ENCODE results near the gene SLC35E3. TPM values are rescaled to one million over a fixed set of nuclear protein-coding genes. Genes with fewer than 3 reads are reported as not detected.

SLC35E3 gene
- total RNA-seq, 1 donor from 2014 or later: 12.8 TPM

- Mint-ChIP-seq H3K4me1 (ENCODE audit: low read depth) (no peaks in the 10 kb centered on the region), H3K27me3 (no peaks in the 10 kb centered on the region), H3K4me3 (ENCODE audit: low read depth) (no peak overlapping the region), H3K36me3 (ENCODE audit: insufficient read depth) (no peaks in the 10 kb centered on the region), H3K9me3 (ENCODE audit: low read depth) (no peaks in the 10 kb centered on the region), H3K27ac (no peak overlapping the region)
- DNase-seq (ENCODE audit: low spot score, unreplicated experiment): no peak
- TF ChIP-seq CTCF (IDR thresholded peaks at IDR 0.05; ENCODE audit: unreplicated experiment): no peak
Observed at GRCh38 chr12:68775121-68775630, 29.2 kb downstream of the SLC35E3 start.

- H3K36me3 Mint-ChIP-seq (ENCODE audit: insufficient read depth): no peaks in the 10 kb centered on the region
- no peak overlapping the region for H3K27ac Mint-ChIP-seq
- no peak overlapping the region for H3K4me3 Mint-ChIP-seq (ENCODE audit: low read depth)
- no peaks in the 10 kb centered on the region for H3K27me3 Mint-ChIP-seq
- DNase-seq (ENCODE audit: low spot score, unreplicated experiment): no peak
- no peaks in the 10 kb centered on the region for H3K9me3 Mint-ChIP-seq (ENCODE audit: low read depth)
- H3K4me1 Mint-ChIP-seq (ENCODE audit: low read depth): no peaks in the 10 kb centered on the region
- no peak for TF ChIP-seq CTCF (IDR thresholded peaks at IDR 0.05; ENCODE audit: unreplicated experiment)
Observed at GRCh38 chr12:68776976-68777610, 31.1 kb downstream of the SLC35E3 start.

GRCh38 chr12:68779280-68779679, 33.3 kb downstream of the SLC35E3 start:
- Mint-ChIP-seq H3K4me3 (ENCODE audit: low read depth) (no peak overlapping the region), H3K36me3 (ENCODE audit: insufficient read depth) (no peaks in the 10 kb centered on the region), H3K9me3 (ENCODE audit: low read depth) (no peaks in the 10 kb centered on the region), H3K27ac (no peak overlapping the region), H3K4me1 (ENCODE audit: low read depth) (no peaks in the 10 kb centered on the region), H3K27me3 (no peaks in the 10 kb centered on the region)
- DNase-seq (ENCODE audit: low spot score, unreplicated experiment): no peak
- no peak for TF ChIP-seq CTCF (IDR thresholded peaks at IDR 0.05; ENCODE audit: unreplicated experiment)

GRCh38 chr12:68780731-68781130, 34.8 kb downstream of the SLC35E3 start:
- Mint-ChIP-seq H3K4me3 (ENCODE audit: low read depth) (no peak overlapping the region), H3K9me3 (ENCODE audit: low read depth) (no peaks in the 10 kb centered on the region), H3K4me1 (ENCODE audit: low read depth) (no peaks in the 10 kb centered on the region), H3K27ac (no peak overlapping the region), H3K27me3 (no peaks in the 10 kb centered on the region), H3K36me3 (ENCODE audit: insufficient read depth) (no peaks in the 10 kb centered on the region)
- TF ChIP-seq CTCF (IDR thresholded peaks at IDR 0.05; ENCODE audit: unreplicated experiment): no peak
- no peak for DNase-seq (ENCODE audit: low spot score, unreplicated experiment)

GRCh38 chr12:68781728-68782127, 35.8 kb downstream of the SLC35E3 start:
- no peaks in the 10 kb centered on the region for H3K4me1 Mint-ChIP-seq (ENCODE audit: low read depth)
- no peak for DNase-seq (ENCODE audit: low spot score, unreplicated experiment)
- no peak for TF ChIP-seq CTCF (IDR thresholded peaks at IDR 0.05; ENCODE audit: unreplicated experiment)
- H3K4me3 Mint-ChIP-seq (ENCODE audit: low read depth): no peak overlapping the region
- no peaks in the 10 kb centered on the region for H3K36me3 Mint-ChIP-seq (ENCODE audit: insufficient read depth)
- H3K9me3 Mint-ChIP-seq (ENCODE audit: low read depth): no peaks in the 10 kb centered on the region
- no peak overlapping the region for H3K27ac Mint-ChIP-seq
- H3K27me3 Mint-ChIP-seq: no peaks in the 10 kb centered on the region

Measured in progenitor cell of endocrine pancreas (in vitro differentiated cells).